IMR-90 (cell line): ENCODE results near the gene GCSAM.

Experiments
- FOS ChIP-seq: fragments of 150-350 bp; IDR thresholded peaks from 2 replicates; pipeline ENCODE4 v1.6.1; 2016; ENCODE audit warnings: low read depth, low read length
- MAFK ChIP-seq: IDR thresholded peaks from 2 replicates; pipeline ENCODE4 v1.6.1; 2012; ENCODE audit warnings: low read depth, low read length, improper control_type of control experiment
- MXI1 ChIP-seq: IDR thresholded peaks from 2 replicates; pipeline ENCODE4 v1.6.1; 2012; ENCODE audit warnings: low read depth, mild to moderate bottlenecking, low read length, moderate library complexity, borderline replicate concordance
- NFE2L2 ChIP-seq: fragments of 150-350 bp; IDR thresholded peaks from 2 replicates; pipeline ENCODE4 v1.6.1; 2016; ENCODE audit warnings: low read depth, mild to moderate bottlenecking, low read length
- POLR2A ChIP-seq: IDR thresholded peaks from 2 replicates; pipeline ENCODE4 v1.6.1; 2012; ENCODE audit warnings: mild to moderate bottlenecking, low read depth, low read length
- RAD21 ChIP-seq: IDR thresholded peaks from 2 replicates; pipeline ENCODE4 v1.6.1; 2012; ENCODE audit warnings: low read length, improper control_type of control experiment
- RFX5 ChIP-seq: IDR thresholded peaks from 2 replicates; pipeline ENCODE4 v1.8.0; 2012; ENCODE audit warnings: low read depth, mild to moderate bottlenecking, low read length, moderate library complexity
- TF ChIP-seq, protein P1 (sequence below): conservative IDR thresholded peaks from 2 replicates; pipeline ENCODE4 v1.5.1; 2012; ENCODE audit warnings: mild to moderate bottlenecking, low read depth, low read length, improper control_type of control experiment

DNA sequence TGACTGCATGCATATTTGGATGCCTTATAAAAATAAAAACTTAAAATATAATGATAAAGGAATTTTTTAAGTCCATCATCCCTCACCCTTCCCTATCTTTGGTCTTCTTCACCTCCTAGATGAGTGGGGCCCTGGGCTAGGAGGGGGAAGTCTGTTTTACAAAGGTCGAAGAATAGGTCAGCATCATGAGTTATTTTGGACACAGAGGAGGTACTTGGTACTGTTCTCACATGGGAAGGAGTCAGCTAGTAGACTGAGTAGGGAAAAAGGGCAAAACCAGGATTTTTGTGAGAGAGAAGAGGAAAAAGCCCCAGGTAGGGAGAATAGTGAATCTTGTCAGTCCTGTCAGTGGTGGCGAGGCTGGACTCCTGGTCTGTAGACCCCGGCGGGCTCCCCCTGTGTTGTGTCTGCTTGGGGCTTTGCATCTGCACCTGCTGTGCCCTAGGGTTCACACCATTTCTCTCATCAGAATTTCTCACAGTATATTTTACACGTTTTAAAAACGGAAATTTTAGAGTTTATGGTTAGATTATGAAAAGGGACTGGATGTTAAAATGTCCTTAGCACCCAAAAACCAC, 17.2 kb downstream of the GCSAM start:
- TF ChIP-seq, protein P1, sequence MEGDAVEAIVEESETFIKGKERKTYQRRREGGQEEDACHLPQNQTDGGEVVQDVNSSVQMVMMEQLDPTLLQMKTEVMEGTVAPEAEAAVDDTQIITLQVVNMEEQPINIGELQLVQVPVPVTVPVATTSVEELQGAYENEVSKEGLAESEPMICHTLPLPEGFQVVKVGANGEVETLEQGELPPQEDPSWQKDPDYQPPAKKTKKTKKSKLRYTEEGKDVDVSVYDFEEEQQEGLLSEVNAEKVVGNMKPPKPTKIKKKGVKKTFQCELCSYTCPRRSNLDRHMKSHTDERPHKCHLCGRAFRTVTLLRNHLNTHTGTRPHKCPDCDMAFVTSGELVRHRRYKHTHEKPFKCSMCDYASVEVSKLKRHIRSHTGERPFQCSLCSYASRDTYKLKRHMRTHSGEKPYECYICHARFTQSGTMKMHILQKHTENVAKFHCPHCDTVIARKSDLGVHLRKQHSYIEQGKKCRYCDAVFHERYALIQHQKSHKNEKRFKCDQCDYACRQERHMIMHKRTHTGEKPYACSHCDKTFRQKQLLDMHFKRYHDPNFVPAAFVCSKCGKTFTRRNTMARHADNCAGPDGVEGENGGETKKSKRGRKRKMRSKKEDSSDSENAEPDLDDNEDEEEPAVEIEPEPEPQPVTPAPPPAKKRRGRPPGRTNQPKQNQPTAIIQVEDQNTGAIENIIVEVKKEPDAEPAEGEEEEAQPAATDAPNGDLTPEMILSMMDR, result no peak
- TF ChIP-seq POLR2A (no peak), NFE2L2 (no peak), MXI1 (no peak), MAFK (no peak), RAD21 (no peak), RFX5 (no peak), FOS (no peak)
